GM12872 (cell line): Measurements from ENCODE around the gene ERVH48-1.

ENCODE experiments used
- CTCF ChIP-seq: IDR thresholded peaks from 3 replicates; pipeline ENCODE4 v1.5.1; 2011; ENCODE audit warnings: low read depth, mild to moderate bottlenecking, low read length, moderate library complexity; ENCODE audit not compliant: insufficient read depth

Gene ERVH48-1

GRCh38 chr21:42965211-42965560, 39.8 kb upstream of the ERVH48-1 start:
- TF ChIP-seq CTCF: no peak

GRCh38 chr21:42964546-42965210, 39.2 kb upstream of the ERVH48-1 start:
- no peak for TF ChIP-seq CTCF

DNA sequence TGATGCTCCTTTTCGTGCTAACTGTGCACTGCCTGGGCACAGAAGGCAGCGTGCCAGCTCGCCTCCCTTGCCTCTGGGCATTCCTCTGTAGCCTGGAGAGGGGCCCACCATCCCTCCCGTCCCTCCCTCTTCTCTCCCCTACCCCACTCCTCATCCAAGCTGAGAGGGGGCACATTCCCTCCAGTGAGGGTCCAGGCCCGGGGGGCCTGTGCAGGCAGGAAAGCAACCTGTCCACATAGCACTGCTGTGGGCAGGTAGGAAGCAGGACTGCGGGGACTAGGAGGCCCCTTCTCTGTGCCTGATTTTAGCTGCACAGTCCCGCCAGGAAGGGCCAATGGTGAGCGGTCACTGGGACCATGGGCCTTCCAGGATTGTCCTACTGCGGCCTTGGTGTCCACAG, 38.7 kb upstream of the ERVH48-1 start:
- no peak for TF ChIP-seq CTCF

- TF ChIP-seq CTCF: no peak
These were observed 37.1 kb upstream of the ERVH48-1 start for GRCh38 chr21:42962380-42963007.

DNA sequence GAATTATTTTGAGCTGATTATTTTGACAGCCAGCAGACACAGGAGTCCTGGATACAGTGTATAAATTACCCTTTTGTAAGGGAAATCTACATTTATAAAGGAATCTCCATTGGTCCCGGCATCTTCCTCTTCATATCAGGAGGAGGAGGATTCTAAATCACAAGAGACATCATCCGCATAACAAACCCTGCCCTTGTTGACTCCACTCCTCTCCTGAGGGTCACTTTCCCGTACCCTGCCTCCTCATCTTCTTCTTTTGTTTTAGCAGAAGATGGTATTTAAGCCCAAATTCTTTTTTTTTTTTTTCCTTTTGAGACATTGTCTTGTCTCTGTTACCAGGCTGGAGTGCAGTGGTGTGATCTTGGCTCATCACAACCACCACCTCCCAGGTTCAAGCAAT, 34.3 kb upstream of the ERVH48-1 start:
- no peak for TF ChIP-seq CTCF

DNA sequence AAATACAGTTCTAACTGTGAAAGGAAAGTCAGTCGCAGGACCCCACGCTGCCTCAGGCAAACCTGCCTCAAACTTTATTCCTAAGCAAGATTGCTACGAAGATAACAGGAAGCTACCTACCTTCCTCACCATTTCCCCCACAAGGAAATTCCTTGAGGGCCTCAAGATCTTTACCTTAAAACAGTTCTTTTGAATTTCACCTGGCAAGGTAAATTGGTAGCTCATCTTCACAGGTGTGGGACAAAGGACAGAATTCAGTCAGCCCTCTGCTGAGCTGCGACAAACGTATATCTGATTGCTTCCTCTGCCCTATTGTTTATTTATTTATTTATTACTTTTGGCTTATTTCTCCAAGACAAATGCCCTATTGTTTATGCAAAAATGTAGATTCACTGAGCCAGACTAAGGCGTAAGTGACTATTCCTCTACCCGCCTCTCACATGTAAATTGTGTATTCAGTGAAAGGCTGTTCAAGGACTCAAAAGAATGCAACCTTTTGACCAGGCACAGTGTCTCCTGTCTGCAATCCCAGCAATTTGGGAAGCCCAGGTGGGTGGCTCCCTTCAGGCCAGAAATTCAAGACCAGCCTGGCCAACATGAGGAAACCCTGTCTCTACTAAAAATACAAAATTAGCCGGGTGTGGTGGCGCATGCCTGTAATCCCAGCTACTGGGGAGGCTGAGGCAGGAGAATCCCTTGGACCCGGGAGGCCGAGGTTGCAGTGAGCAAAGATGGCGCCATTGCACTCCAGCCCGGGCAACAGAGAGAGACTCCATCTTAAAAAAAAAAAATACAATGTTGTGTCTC, 31.6 kb upstream of the ERVH48-1 start:
- no peak for TF ChIP-seq CTCF

- TF ChIP-seq CTCF: no peak
These were observed 16.8 kb upstream of the ERVH48-1 start for GRCh38 chr21:42942244-42942643.
